BE2C (cell line): Measurements from ENCODE around the gene GNAL.

ENCODE experiments used
- DNase-seq: peaks from one replicate; pipeline ENCODE4 v3.0.0-alpha.2; 2020
- H3K27me3 ChIP-seq: fragments of 250-450 bp; sonication (Bioruptor Pico); 2 replicates; pipeline ENCODE4 v1.5.1; 2020; ENCODE audit warnings: mild to moderate bottlenecking
- H3K36me3 ChIP-seq: fragments of 250-450 bp; sonication (Bioruptor Pico); 2 replicates; pipeline ENCODE4 v1.5.1; 2020; ENCODE audit warnings: mild to moderate bottlenecking
- H3K4me1 ChIP-seq: fragments of 250-450 bp; sonication (Bioruptor Pico); 2 replicates; pipeline ENCODE4 v1.5.1; 2020
- H3K4me3 ChIP-seq: 2 replicates; pipeline ENCODE4 v1.5.1; 2011; ENCODE audit warnings: low read depth, low read length
- H3K9me3 ChIP-seq: fragments of 250-450 bp; sonication (Bioruptor Pico); 2 replicates; pipeline ENCODE4 v1.5.1; 2020
- TF ChIP-seq, protein P1 (sequence below): IDR thresholded peaks from 2 replicates; pipeline ENCODE4 v1.5.1; 2012; ENCODE audit warnings: mild to moderate bottlenecking, low read depth, low read length

Gene GNAL

DNA sequence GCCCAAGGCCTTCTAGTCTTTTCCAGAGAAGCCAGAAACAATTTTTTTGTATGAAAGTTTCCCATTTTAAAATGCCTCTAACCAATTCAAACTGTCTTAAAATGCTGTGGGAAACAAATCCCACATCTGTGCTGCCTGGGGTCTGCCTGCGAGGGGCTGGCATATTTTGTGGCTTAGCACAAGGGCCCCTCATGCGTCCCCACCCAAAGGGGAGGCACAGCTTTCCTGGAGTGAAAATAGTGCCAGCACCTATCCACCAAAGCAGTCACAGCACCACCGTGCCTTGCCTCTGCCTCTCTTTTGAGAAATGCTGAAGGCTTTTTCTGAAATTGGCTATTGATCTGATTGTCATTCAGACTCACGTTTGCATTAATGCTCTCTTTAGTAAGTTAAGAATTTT, 22.2 kb upstream of the GNAL start:
- Histone ChIP-seq H3K36me3 (no peaks in the 10 kb centered on the region), H3K4me1 (no peaks in the 10 kb centered on the region), H3K9me3 (no peaks in the 10 kb centered on the region), H3K4me3 (no peak overlapping the region), H3K27me3 (no peaks in the 10 kb centered on the region)
- TF ChIP-seq, protein P1, sequence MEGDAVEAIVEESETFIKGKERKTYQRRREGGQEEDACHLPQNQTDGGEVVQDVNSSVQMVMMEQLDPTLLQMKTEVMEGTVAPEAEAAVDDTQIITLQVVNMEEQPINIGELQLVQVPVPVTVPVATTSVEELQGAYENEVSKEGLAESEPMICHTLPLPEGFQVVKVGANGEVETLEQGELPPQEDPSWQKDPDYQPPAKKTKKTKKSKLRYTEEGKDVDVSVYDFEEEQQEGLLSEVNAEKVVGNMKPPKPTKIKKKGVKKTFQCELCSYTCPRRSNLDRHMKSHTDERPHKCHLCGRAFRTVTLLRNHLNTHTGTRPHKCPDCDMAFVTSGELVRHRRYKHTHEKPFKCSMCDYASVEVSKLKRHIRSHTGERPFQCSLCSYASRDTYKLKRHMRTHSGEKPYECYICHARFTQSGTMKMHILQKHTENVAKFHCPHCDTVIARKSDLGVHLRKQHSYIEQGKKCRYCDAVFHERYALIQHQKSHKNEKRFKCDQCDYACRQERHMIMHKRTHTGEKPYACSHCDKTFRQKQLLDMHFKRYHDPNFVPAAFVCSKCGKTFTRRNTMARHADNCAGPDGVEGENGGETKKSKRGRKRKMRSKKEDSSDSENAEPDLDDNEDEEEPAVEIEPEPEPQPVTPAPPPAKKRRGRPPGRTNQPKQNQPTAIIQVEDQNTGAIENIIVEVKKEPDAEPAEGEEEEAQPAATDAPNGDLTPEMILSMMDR = no peak
- no peak for DNase-seq

DNA sequence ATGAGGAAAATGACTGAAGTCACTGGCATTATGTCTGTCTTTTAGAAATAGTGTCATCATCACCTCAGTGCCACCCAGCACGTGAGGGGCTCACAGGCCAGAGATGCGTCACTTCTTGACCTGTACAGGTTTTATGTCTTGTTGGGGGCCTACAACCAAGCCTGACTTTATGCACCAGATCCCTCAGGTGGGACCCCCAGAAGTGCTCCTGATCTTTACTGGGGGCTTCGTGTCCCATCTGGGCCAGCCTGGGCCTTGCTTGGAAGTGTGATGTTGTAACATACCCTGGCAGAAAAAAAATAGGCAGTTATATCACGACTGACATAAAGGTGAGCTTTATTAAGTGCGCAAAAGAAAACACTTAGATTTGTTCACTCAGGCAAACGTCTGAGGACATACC, 21.5 kb upstream of the GNAL start:
- H3K9me3 ChIP-seq = no peaks in the 10 kb centered on the region
- DNase-seq = no peak
- H3K27me3 ChIP-seq = no peaks in the 10 kb centered on the region
- TF ChIP-seq, protein P1 = no peak
- H3K4me1 ChIP-seq = no peaks in the 10 kb centered on the region
- H3K36me3 ChIP-seq = no peaks in the 10 kb centered on the region
- no peak overlapping the region for H3K4me3 ChIP-seq

DNA sequence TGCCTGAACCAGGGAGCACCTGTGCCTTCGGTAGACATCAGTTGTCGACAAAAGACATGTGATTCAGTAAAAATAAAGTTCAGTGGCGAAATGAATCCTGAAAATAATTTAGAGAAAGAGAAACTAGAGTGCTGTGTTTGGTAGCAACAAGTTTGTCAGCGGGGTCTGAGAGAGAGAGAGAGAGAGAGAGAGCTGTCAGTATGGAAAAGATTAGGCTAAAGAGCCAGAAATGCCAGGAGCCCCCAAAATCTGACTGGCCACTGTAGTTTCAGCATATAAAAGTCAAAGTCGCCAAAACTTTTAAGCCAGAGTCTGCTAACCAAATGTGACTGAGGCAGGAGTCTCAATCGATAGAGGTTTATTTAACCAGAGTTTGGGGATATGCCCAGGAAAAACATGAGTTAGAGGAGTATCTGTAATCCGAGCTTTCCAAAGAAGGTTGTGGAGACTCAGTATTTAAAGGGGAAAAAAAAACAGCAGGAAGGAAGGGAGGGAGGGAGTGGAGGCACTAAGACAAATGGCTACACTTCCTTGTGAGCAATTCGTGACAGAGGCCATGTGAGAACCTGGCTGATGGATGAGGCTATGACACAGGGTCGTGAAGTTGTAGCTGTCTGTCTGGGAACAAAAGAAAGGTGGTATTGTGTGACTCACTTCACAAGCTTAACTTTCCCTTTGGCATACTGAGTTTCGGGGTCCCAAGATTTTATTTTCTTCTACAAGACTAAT, 20.5 kb upstream of the GNAL start:
- Histone ChIP-seq H3K4me1 (no peaks in the 10 kb centered on the region), H3K9me3 (no peaks in the 10 kb centered on the region), H3K36me3 (no peaks in the 10 kb centered on the region), H3K4me3 (no peak overlapping the region), H3K27me3 (no peaks in the 10 kb centered on the region)
- TF ChIP-seq, protein P1 = no peak
- DNase-seq = no peak

DNA sequence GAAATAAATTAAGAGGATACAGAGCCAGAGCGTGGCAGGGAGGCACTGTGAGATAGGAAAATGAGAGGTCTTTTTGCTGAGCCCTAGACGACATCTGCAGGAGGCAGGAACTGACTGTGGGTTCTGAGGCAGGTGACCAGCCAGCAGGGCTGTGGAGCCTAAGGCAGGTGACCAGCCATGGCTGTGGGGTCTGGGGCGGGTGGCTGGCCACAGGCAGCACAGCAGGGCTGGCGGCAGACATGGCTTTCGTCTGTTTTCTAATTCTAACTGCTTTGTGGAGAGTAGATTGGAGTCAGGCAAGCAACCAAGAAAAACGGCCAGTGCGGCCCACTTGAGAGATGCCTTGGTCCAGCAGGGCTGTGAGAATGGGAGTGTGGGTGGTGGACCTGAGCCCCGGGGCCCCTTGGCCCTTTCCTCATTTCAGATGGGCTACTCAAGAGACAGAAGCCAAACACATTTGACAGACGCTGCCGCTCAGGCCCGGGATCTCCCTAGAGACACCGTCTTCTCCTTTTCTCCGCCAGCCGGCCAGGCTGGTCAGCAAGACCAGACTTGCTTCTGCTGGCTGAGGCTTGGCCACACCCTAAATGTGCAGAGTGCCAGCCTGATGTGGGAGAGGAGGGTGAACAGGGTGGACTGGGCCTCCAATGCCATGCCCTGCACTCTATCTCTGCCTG, 19.7 kb upstream of the GNAL start:
- H3K27me3 ChIP-seq = no peaks in the 10 kb centered on the region
- TF ChIP-seq, protein P1 = no peak
- no peaks in the 10 kb centered on the region for H3K4me1 ChIP-seq
- no peaks in the 10 kb centered on the region for H3K9me3 ChIP-seq
- DNase-seq = no peak
- H3K36me3 ChIP-seq = no peaks in the 10 kb centered on the region
- H3K4me3 ChIP-seq = no peak overlapping the region

DNA sequence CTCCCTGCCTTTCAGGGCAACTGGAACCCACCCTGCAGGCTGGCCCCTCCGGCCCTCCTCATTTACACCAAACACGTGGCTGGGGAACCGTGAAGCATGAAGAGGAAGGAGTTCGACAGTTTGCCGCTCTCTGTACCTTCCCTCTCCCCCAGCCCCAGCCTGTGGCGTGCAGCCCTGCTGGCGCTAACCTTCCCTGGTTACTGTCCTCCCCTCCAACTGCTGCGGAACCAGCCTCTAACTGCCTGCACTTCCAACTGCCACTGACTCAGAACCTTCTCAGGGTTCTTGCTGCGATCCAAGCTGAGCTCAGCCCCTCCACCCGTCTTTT, 19.2 kb upstream of the GNAL start:
- Histone ChIP-seq H3K36me3 (no peaks in the 10 kb centered on the region), H3K4me1 (no peaks in the 10 kb centered on the region), H3K9me3 (no peaks in the 10 kb centered on the region), H3K27me3 (no peaks in the 10 kb centered on the region), H3K4me3 (no peak overlapping the region)
- DNase-seq = no peak
- TF ChIP-seq, protein P1 = no peak

DNA sequence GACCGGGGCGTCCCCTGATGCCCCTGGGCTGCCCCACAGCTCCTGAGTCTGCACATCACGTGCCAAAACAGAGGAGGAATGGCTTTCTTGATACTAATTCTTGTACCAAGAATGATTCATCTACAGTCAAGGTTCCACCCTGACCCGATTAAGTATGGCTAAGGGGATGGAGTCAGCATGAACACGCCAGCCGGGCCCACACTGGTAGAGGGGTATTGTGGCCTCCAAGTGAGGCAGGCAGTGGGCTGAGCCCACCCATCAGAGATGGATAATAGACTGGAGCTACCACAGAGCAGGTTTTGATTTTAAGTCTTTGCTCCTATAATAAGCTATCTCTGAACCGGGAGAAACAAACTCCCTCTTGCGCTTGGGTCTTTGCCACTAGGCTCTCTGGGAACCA, 17.9 kb upstream of the GNAL start:
- Histone ChIP-seq H3K36me3 (no peaks in the 10 kb centered on the region), H3K4me3 (no peak overlapping the region), H3K4me1 (no peaks in the 10 kb centered on the region), H3K9me3 (no peaks in the 10 kb centered on the region), H3K27me3 (no peaks in the 10 kb centered on the region)
- no peak for DNase-seq
- TF ChIP-seq, protein P1 = no peak
